Measurements from ENCODE around the gene PPP6R3. TPM values are rescaled to one million over a fixed set of nuclear protein-coding genes. Genes with fewer than 3 reads are reported as not detected.
"Not testable (repeated sequence)": the region's sequence is repeated elsewhere in the genome, so short reads cannot be mapped to it uniquely, and the experiment has no call there.

Gene PPP6R3
- total RNA-seq, 2 donors from 2014 or later, result 134 to 136 TPM

GRCh38 chr11:68455485-68455884, 5.1 kb upstream of the PPP6R3 start:
- no peaks in the 10 kb centered on the region for H3K36me3 Mint-ChIP-seq (ENCODE audit: low read depth)
- ATAC-seq (no peak), DNase-seq (no peak)
- H3K4me1 Mint-ChIP-seq, result peaks cover 7% of the 10 kb centered on the region
- no peak overlapping the region for H3K27ac Mint-ChIP-seq
- H3K27me3 Mint-ChIP-seq, result no peaks in the 10 kb centered on the region
- H3K9me3 ChIP-seq (ENCODE audit: control insufficient read depth, low read length, poor library complexity, severe bottlenecking), result no peaks in the 10 kb centered on the region
- no peak overlapping the region for H3K4me3 Mint-ChIP-seq

- Mint-ChIP-seq H3K36me3 (ENCODE audit: low read depth) (no peaks in the 10 kb centered on the region), H3K27me3 (no peaks in the 10 kb centered on the region), H3K27ac (no peak overlapping the region), H3K4me3 (no peak overlapping the region), H3K4me1 (peaks cover 9% of the 10 kb centered on the region)
- ATAC-seq, result no peak
- no peaks in the 10 kb centered on the region for H3K9me3 ChIP-seq (ENCODE audit: control insufficient read depth, low read length, poor library complexity, severe bottlenecking)
- no peak for DNase-seq
Observed at GRCh38 chr11:68457216-68457897, 3.2 kb upstream of the PPP6R3 start.

- peak overlapping the region; percentile 49 for H3K27ac Mint-ChIP-seq
- H3K36me3 Mint-ChIP-seq (ENCODE audit: low read depth), result peaks cover 2% of the 10 kb centered on the region
- no peaks in the 10 kb centered on the region for H3K9me3 ChIP-seq (ENCODE audit: control insufficient read depth, low read length, poor library complexity, severe bottlenecking)
- H3K4me1 Mint-ChIP-seq, result peaks cover 14% of the 10 kb centered on the region
- H3K4me3 Mint-ChIP-seq, result peak overlapping the region; percentile 19
- no peaks in the 10 kb centered on the region for H3K27me3 Mint-ChIP-seq
- DNase-seq, result no peak
- ATAC-seq, result no peak
Observed at GRCh38 chr11:68457898-68458249, 2.7 kb upstream of the PPP6R3 start.

DNA sequence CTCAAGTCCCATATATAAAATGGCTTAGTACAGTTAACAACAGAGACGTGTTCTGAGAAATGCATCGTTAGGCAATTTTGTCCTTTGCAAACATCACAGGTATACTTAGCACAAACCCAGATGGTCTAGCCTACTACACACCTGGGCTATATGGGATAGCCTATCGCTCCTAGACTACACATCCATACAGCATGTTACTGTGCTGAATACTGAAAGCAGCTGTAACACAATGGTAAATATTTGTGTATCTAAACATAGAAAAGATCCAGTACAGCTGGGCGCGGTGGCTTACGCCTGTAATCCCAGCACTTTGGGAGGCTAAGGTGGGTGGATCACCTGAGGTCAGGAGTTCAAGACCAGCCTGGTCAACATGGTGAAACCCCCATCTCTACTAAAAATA, 2.2 kb upstream of the PPP6R3 start:
- not testable (repeated sequence) for H3K9me3 ChIP-seq (ENCODE audit: control insufficient read depth, low read length, poor library complexity, severe bottlenecking); ATAC-seq; H3K36me3 Mint-ChIP-seq (ENCODE audit: low read depth); H3K27me3 Mint-ChIP-seq; DNase-seq
- Mint-ChIP-seq H3K4me3 (peak overlapping the region; percentile 19), H3K4me1 (peaks cover 18% of the 10 kb centered on the region), H3K27ac (peak overlapping the region; percentile 49)

DNA sequence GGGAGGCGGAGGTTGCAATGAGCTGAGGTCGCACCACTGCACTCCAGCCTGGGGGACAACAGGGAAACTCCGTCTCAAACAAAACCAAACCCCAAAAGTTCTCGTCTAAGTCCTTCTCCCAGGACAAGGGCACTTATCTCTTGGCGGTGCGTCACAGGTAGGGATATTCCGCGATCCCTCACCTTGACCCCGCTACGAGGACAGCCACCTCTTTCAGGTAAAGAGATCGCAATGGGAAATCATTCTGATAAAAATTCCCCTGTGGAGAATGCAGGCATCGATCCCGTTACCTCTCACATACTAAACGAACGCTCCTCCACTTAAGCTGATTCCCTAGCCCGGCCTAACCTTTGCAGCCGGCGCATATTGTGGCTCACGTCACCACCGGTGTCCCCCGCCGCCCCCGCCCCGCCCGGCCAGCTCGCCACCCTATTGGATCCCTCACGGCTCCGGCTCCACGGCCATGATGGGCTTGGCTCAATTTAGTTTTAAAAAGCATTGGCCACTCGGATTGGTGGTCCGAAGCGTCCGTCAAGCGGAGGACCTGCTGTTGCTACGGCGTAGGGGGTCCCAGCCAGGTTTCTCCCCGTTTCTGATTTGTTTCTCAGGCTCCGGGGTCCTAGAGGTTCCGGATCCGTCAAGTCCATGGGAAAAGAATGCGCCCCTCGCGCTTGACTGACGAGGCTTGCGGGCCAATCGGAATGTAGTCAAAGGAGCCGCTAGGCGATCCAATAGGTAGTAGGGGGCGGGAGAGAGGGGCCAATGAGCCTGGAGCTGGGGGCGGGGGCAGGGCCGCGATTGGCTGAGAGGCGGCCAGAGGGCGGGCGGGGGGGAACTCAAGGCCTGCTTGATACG, 439 bp upstream of the PPP6R3 start:
- no peaks in the 10 kb centered on the region for H3K9me3 ChIP-seq (ENCODE audit: control insufficient read depth, low read length, poor library complexity, severe bottlenecking)
- H3K27ac Mint-ChIP-seq, result peak overlapping the region; percentile 96

DNA sequence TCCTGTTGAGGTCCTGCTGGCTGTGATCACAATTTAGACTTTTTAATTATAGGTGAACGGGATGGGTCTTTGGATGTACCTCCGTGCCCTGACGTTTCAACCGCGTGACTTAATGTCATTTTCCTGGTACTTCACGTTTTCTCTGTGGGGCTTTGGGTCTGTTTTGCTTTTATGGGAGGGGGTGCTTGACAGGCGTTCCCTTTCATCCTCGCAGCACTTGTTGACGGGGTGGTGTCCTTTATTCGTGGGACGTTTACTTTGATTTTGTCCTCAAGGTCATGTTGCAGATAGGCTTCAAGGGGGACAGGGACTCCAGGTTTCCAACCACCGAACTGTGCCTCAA, 994 bp downstream of the PPP6R3 start:
- Mint-ChIP-seq H3K27ac (peak overlapping the region; percentile 91), H3K36me3 (ENCODE audit: low read depth) (peaks cover 2% of the 10 kb centered on the region), H3K27me3 (no peaks in the 10 kb centered on the region), H3K4me3 (peak overlapping the region; percentile 95), H3K4me1 (peaks cover 35% of the 10 kb centered on the region)
- no peaks in the 10 kb centered on the region for H3K9me3 ChIP-seq (ENCODE audit: control insufficient read depth, low read length, poor library complexity, severe bottlenecking)
- no peak for DNase-seq
- no peak for ATAC-seq

More for the DNA sequence above, 439 bp upstream of the PPP6R3 start:
- DNase-seq (peak; percentile 91 to 93 (median 91)), ATAC-seq (peak; percentile 92)
- H3K4me3 Mint-ChIP-seq, result peak overlapping the region; percentile 94
- peaks cover 26% of the 10 kb centered on the region for H3K4me1 Mint-ChIP-seq
- H3K36me3 Mint-ChIP-seq (ENCODE audit: low read depth), result peaks cover 2% of the 10 kb centered on the region
- H3K27me3 Mint-ChIP-seq, result no peaks in the 10 kb centered on the region

- H3K36me3 Mint-ChIP-seq (ENCODE audit: low read depth), result peaks cover 2% of the 10 kb centered on the region
- no peaks in the 10 kb centered on the region for H3K9me3 ChIP-seq (ENCODE audit: control insufficient read depth, low read length, poor library complexity, severe bottlenecking)
- peak overlapping the region; percentile 70 for H3K4me3 Mint-ChIP-seq
- ATAC-seq, result no peak
- no peak for DNase-seq
- peaks cover 53% of the 10 kb centered on the region for H3K4me1 Mint-ChIP-seq
- H3K27ac Mint-ChIP-seq, result peak overlapping the region; percentile 79
- no peaks in the 10 kb centered on the region for H3K27me3 Mint-ChIP-seq
Observed at GRCh38 chr11:68463714-68464113, 3.2 kb downstream of the PPP6R3 start.

DNA sequence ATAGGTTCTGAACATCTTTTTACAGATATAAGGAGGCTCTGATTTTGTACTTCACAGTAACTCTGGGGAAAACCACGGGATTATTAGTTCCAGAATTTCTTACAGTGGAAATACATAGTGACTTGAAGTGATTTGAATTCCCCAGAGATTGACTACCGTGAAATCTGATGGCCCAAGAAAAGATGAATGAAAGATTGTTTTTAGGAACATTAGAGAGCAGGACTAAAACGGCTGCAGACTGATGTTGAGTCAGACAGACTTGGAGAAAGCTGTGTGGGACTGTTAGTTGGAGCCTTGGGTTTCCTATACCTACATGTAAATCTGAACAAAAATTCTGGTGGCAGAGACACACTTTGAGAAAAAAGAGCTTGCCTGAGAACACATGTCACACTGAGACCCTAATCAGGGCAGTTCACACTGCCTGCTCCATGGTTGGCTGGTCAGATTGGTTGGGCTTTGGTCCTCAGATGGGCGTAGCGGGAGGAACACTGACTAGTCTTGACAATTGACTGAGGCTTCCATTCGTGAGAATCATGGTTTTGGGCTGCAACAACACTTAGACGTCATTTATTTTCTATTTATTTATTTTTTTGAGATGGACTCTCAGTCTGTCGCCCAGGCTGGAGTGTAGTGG, 6.8 kb downstream of the PPP6R3 start:
- peaks cover 7% of the 10 kb centered on the region for H3K36me3 Mint-ChIP-seq (ENCODE audit: low read depth)
- ATAC-seq (no peak), DNase-seq (no peak)
- H3K27ac Mint-ChIP-seq, result no peak overlapping the region
- H3K4me3 Mint-ChIP-seq, result peak overlapping the region; percentile 19
- H3K9me3 ChIP-seq (ENCODE audit: control insufficient read depth, low read length, poor library complexity, severe bottlenecking), result no peaks in the 10 kb centered on the region
- H3K27me3 Mint-ChIP-seq, result no peaks in the 10 kb centered on the region
- H3K4me1 Mint-ChIP-seq, result peaks cover 79% of the 10 kb centered on the region

GRCh38 chr11:68468217-68468828, 7.8 kb downstream of the PPP6R3 start:
- no peak overlapping the region for H3K27ac Mint-ChIP-seq
- peak overlapping the region; percentile 77 for H3K4me3 Mint-ChIP-seq
- peak; percentile 57 for ATAC-seq
- no peak for DNase-seq
- peaks cover 78% of the 10 kb centered on the region for H3K4me1 Mint-ChIP-seq
- peaks cover 5% of the 10 kb centered on the region for H3K36me3 Mint-ChIP-seq (ENCODE audit: low read depth)
- no peaks in the 10 kb centered on the region for H3K27me3 Mint-ChIP-seq
- no peaks in the 10 kb centered on the region for H3K9me3 ChIP-seq (ENCODE audit: control insufficient read depth, low read length, poor library complexity, severe bottlenecking)

GRCh38 chr11:68469122-68469521, 8.6 kb downstream of the PPP6R3 start:
- Mint-ChIP-seq H3K27ac (peak overlapping the region; percentile 74), H3K4me1 (peaks cover 79% of the 10 kb centered on the region), H3K27me3 (no peaks in the 10 kb centered on the region), H3K36me3 (ENCODE audit: low read depth) (peaks cover 5% of the 10 kb centered on the region), H3K4me3 (peak overlapping the region; percentile 89)
- no peak for DNase-seq
- no peak for ATAC-seq
- no peaks in the 10 kb centered on the region for H3K9me3 ChIP-seq (ENCODE audit: control insufficient read depth, low read length, poor library complexity, severe bottlenecking)

DNA sequence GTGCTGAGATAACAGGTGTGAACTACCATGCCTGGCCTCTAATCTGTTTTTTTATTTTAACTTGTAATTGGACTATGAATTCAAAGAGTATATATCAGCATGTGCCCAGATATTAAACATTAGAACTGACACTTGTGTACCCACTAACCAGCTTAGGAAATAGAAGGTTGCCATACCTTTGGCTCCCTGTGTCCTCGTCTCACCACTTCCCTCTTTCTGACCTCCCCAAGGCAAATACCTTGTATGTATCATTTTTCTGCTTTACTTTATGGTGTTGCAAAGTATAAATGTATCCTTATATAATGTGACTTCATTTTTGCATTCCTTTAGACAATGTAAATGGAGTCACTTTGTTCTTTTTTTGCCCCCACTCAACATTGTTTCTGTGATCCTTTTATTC, 9.1 kb downstream of the PPP6R3 start:
- no peak for ATAC-seq
- H3K36me3 Mint-ChIP-seq (ENCODE audit: low read depth), result peaks cover 5% of the 10 kb centered on the region
- H3K4me3 Mint-ChIP-seq, result peak overlapping the region; percentile 89
- H3K4me1 Mint-ChIP-seq, result peaks cover 79% of the 10 kb centered on the region
- H3K27me3 Mint-ChIP-seq, result no peaks in the 10 kb centered on the region
- no peaks in the 10 kb centered on the region for H3K9me3 ChIP-seq (ENCODE audit: control insufficient read depth, low read length, poor library complexity, severe bottlenecking)
- H3K27ac Mint-ChIP-seq, result peak overlapping the region; percentile 74
- no peak for DNase-seq

GRCh38 chr11:68470304-68470811, 9.8 kb downstream of the PPP6R3 start:
- H3K36me3 Mint-ChIP-seq (ENCODE audit: low read depth), result peaks cover 5% of the 10 kb centered on the region

More at GRCh38 chr11:68470304-68470811, 9.8 kb downstream of the PPP6R3 start:
- Mint-ChIP-seq H3K27me3 (no peaks in the 10 kb centered on the region), H3K4me3 (peak overlapping the region; percentile 89), H3K4me1 (peaks cover 77% of the 10 kb centered on the region), H3K27ac (peak overlapping the region; percentile 74)
- no peaks in the 10 kb centered on the region for H3K9me3 ChIP-seq (ENCODE audit: control insufficient read depth, low read length, poor library complexity, severe bottlenecking)
- DNase-seq, result no peak
- ATAC-seq, result no peak
